CD4-positive, alpha-beta T cell treated with Interleukin-6 for 4 hours (primary cell): Measurements from ENCODE around the gene PLA1A.
"Not testable (repeated sequence)": the region's sequence is repeated elsewhere in the genome, so short reads cannot be mapped to it uniquely, and the experiment has no call there.

Source experiments
- DNase-seq: peaks from one replicate; pipeline ENCODE4 v3.0.0-alpha.2; 2020; ENCODE audit warnings: mixed read lengths

The PLA1A gene

GRCh38 chr3:119597548-119598288, at the start of gene PLA1A:
TSS of gene PLA1A (plus strand) at chr3:119597885. CDS start at chr3:119597914, 29 bp downstream.
- DNase-seq, result no peak

- DNase-seq, result no peak
Observed at GRCh38 chr3:119548341-119548740, 49.3 kb upstream of the PLA1A start.

GRCh38 chr3:119550192-119550910, 47.3 kb upstream of the PLA1A start:
- no peak for DNase-seq

- no peak for DNase-seq
Observed at GRCh38 chr3:119551598-119551997, 46.1 kb upstream of the PLA1A start.

- not testable (repeated sequence) for DNase-seq
Observed at GRCh38 chr3:119552928-119553327, 44.8 kb upstream of the PLA1A start.

GRCh38 chr3:119553823-119554415, 43.8 kb upstream of the PLA1A start:
- DNase-seq, result no peak

- DNase-seq, result no peak
Observed at GRCh38 chr3:119555309-119555735, 42.4 kb upstream of the PLA1A start.

- DNase-seq, result no peak
Observed at GRCh38 chr3:119555929-119556328, 41.8 kb upstream of the PLA1A start.

- DNase-seq, result no peak
Observed at GRCh38 chr3:119557192-119557876, 40.4 kb upstream of the PLA1A start.

GRCh38 chr3:119557877-119558269, 39.8 kb upstream of the PLA1A start:
- DNase-seq, result no peak

- DNase-seq, result no peak
Observed at GRCh38 chr3:119558626-119559317, 38.9 kb upstream of the PLA1A start.

GRCh38 chr3:119559441-119559963, 38.2 kb upstream of the PLA1A start, which contains the start of gene CD80:
TSS of gene CD80 (minus strand) at chr3:119559614. CDS start at chr3:119557728, 1,886 bp downstream.
- DNase-seq, result peak; percentile 53

- no peak for DNase-seq
Observed at GRCh38 chr3:119560160-119560559, 37.5 kb upstream of the PLA1A start.

- DNase-seq, result peak; percentile 6
Observed at GRCh38 chr3:119562307-119562961, 35.3 kb upstream of the PLA1A start.

- not testable (repeated sequence) for DNase-seq
Observed at GRCh38 chr3:119563334-119563733, 34.4 kb upstream of the PLA1A start.

GRCh38 chr3:119569156-119569555, 28.5 kb upstream of the PLA1A start:
- no peak for DNase-seq

- no peak for DNase-seq
Observed at GRCh38 chr3:119570229-119570628, 27.5 kb upstream of the PLA1A start.

- DNase-seq, result no peak
Observed at GRCh38 chr3:119571230-119571629, 26.5 kb upstream of the PLA1A start.

- no peak for DNase-seq
Observed at GRCh38 chr3:119571688-119572087, 26.0 kb upstream of the PLA1A start.

- DNase-seq, result no peak
Observed at GRCh38 chr3:119575507-119575906, 22.2 kb upstream of the PLA1A start.

GRCh38 chr3:119579366-119580066, 18.2 kb upstream of the PLA1A start, which contains the start of gene ADPRH:
TSS of gene ADPRH (plus strand) at chr3:119579492. CDS start at chr3:119582170, 2,678 bp downstream.
- DNase-seq, result peak; percentile 47
